Stimulated activated CD8-positive, alpha-beta memory T cell treated with anti-CD3 and anti-CD28 coated beads, Interleukin-7, amount 100 ng/mL, for 24 hours (primary cell): ENCODE measurements around the gene WDR48.

Experiments used
- DNase-seq: peaks from one replicate; pipeline ENCODE4 v3.0.0-alpha.2; 2020; ENCODE audit warnings: low read depth

Gene WDR48

DNA sequence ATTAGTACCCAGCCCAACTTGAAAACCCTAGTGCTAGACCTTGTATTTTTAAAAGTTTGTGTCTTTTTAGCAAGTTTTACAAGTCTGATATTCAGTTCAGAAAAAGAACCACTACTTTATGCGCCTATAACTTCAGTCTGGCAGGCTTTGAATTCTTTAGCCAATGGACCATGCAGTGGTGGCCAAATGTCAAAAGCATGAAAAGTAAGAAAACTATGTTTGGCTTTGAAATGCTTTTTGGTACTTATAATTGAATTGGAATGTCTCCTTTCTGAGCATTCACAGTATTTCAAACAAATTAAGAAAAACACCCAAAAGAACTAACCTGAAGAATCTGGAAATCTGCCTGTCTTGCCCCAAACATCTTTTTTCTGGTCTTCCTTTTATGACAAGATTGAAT is 12.8 kb downstream of the WDR48 start:
- DNase-seq, result no peak

DNA sequence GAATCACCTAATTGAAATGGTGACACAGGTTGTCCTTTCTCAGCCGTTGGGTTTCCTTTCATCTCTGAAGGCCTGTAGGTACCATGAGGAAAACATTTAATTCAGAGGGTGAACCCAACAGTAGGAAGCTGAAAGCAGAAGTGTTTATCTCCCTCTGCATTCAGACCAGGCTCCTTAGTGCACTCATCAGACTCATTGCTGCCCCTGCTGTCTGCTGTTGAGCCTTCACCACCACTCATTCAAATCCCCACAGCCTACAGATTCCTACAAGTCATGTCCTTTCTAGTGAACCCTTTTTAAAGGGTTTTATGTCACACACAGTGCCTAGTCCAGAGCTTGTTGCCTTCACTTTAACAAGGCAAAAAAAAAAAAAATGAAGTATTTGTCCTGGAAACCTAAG is 13.4 kb downstream of the WDR48 start:
- no peak for DNase-seq

DNA sequence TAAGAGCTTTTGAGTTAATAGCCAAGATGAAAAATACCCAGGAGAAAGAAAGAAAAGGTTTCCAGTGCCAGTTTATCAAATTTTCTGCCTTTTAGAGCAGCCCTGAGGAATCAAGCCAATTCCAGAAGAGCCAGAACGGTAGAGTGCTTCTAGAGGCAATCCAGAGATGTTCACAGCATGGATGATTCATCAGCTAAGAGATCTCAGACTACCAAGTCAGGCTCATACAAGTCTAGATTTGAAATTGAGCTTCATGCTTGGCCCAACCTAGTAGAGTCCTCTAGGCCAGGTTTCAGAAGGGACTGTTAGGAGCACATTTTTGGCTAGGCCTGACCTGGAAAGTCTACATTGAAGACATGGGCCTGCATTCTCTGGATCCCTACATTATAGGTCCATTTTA is 15.5 kb downstream of the WDR48 start:
- no peak for DNase-seq

DNA sequence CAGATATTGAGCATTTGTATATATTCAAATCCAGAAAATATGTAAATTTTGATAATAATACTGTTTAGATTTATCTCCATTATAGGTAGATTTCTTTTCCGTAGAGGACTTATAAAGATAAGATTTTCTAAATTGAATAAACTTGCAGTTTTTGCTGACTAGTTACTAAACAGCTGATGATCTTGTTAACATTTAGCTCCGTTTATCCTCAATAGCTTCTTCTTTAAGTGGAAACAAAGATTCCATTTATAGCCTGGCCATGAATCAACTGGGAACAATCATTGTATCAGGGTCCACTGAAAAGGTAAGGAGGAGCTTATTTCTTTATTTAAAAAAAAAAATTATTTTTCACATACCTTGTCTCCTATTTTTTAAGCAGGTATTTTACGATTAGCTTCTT is 16.7 kb downstream of the WDR48 start:
- DNase-seq, result no peak

DNA sequence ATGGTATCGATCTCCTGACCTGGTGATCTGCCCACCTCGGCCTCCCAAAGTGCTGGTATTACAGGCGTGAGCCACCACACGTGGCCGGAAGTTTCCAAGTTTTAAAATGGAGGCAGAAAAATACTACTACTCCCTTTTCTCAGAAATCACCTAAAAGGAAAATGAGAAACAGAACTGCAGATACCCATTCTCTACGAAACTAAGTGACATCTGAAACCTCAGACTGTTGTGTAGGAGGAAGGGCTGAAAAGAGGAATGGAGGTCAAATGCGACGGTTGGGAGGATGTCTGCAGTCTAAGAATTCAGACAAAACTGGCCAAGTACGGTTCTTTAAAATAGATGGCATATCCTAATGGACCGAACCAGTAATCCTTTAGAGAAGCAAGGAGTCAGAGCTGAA is 24.1 kb downstream of the WDR48 start:
- no peak for DNase-seq

DNA sequence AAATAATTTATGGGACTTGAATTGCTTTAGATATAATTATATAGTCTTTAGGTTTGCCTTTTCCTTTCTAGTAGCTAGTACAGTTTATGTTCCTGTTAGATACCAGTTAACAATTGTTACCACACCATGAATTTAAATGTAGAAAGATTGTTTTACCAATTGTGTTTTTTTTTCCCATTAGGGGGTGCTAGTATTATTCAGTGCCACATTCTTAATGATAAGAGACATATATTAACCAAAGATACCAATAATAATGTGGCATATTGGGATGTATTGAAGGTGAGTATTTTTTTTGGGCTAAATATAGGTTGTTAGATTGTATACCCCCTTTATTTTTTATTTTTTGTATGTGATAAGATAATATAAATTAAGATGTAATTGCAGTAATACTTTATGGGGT is 27.7 kb downstream of the WDR48 start:
- DNase-seq, result no peak

DNA sequence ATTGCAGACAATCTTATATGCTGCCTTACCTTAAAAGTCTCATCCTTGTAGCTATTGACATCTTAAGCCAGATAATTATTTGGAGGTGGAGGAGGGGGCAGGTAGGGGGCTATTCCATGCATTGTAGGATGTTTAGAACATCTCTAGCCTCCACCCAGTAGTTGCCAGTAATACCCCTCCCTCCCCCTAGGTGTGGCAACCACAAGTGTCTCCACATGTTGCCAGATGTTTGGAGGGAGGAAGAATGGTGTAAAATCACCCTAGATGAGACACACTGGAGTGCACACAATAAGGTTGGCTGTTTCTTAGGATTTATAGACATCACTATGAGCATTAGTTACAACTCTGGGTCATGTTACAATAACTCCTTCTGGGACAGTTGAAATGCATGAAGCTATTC is 28.2 kb downstream of the WDR48 start:
- DNase-seq, result no peak

DNA sequence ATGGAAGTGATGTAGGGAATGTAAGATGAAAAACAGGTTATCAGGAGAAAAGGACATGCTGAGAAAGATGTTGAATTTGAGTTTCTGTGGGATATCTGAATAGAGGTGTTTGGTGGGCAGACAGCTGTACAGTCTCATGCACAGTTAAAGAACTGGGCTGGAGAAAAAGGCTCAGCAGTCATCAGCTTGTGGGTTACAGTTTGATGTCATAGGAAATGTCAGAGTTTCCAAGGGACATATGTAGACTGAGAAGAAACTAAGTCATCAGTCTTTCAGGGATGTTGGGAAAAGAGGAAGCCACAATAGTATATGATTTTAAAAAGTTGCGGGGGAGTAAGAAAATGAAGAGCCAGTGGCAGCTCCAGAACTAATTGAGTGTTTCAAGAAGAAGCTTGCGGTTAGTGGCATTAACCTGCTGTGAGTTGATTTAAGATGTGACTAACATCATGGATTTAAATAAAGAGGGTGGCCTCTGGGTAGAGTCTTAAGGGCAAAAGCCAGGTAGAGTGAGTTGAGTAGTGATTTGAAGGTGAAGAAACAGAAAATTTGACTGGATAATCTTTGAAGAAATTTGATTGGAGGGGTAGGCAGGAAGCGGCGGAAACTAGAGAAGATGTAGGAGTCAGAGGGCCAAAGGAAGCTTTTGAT is 31.0 kb downstream of the WDR48 start:
- DNase-seq, result no peak

DNA sequence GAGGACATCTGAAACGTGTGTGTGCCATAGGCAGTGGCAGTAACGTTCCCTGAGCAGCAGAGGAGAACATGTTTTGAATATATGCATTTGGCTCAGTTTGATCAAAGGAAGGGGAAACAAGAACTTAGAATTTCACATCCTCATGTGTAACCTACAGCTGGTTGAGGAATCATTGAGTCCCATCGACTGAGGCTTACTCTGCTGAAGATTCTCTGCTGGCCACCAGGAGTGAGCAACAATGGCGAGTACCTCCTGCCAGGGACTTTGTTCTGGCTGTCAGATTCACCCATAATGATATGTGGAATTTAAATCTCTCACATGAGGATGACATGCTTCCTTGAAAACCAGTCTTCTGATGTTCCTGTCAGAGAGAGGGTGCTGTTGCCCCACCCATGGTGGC is 34.3 kb downstream of the WDR48 start:
- no peak for DNase-seq

DNA sequence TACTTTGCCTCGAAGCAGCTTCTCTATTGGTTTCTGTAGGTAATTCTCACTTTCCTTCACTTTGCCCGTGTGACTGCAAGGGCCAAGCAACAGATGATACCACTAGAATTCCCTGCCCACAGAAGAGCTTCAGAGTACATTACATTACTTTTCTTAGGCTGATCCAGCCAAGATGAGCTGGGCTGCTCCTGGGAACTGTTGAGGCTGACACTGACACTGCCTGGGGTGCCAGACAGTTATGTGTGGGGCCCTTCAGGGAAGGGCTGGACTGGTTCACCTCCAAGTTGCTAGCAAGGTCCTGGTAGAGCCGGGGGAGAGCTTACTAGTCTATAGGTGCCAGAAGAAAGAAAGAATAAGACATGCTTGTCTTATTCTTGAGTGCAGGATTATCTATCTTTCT is 36.6 kb downstream of the WDR48 start:
- DNase-seq, result no peak

DNA sequence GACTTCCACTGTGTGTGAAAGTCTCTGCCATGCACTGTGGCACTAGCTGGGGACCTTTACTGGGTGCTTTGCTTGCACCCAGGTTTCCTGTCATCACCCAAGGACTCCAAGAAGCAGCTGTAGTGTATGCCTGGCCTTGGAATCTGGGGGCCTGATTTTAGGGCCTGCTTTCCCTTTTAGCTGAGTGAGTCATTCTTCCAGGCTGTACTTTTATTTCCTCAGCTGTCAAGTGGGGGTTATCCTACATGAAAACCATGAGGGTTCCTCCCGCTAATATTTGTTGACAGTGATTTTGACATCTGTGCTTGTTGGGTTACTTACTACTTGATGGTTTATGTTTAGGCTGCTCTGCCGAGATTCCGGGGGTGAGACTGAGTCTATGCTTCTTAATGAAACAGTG is 37.1 kb downstream of the WDR48 start:
- no peak for DNase-seq

DNA sequence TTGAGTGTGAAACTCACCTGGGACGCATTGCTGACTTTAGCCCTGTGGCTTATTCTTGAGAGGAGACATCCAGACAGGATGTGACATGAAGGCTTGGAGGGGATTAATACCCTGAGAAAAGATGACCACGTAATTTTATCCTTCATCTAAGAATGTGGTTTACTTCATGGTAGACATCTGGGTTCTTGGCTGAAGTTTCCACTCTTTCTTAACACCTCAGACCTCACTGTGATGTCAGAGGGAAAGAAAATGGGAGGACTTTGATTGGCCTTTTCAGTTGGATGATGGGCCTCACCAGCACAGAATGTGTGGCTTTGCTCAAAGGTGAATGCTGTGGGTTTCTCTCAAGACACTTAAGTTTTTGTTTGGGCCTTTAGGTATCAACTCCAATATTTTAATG is 39.1 kb downstream of the WDR48 start:
- DNase-seq, result no peak

DNA sequence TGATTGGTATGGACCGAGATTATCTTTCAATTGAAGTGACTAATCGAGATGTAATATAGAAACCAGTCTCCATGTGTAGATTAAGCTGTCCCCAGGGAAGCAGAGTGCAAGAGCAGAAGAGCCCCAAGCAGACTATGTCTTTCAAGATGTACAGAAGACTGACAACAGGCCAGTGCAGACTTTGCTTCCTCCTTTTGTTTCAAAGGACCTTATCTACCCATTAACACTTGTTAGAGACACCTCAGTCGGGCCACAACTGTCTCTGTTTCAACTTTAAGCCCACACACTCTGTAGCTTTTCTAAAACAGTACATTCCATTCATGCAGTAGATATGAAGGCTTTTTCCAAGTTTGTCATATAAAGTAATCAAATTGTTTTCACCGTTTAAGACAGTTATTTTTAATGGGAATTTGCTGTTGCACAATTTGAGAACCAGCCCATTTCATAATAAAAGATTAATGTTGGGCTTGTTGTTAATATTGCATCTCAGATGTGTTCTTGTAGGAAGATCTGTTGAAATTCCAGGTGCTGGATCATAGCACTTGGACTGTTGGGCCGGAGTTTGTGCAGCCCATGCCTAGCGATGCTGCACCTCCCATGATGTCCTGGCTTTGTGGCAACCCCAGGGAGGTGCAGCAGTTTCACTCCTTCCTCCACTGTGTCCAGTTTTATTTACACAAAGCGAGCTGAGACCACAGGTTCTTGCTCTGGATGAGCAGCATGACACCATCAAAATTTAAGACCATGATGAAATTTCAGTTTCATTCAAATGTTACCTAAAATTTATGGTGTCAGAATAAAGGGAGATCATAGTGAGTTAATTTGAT is 43.2 kb downstream of the WDR48 start:
- no peak for DNase-seq

DNA sequence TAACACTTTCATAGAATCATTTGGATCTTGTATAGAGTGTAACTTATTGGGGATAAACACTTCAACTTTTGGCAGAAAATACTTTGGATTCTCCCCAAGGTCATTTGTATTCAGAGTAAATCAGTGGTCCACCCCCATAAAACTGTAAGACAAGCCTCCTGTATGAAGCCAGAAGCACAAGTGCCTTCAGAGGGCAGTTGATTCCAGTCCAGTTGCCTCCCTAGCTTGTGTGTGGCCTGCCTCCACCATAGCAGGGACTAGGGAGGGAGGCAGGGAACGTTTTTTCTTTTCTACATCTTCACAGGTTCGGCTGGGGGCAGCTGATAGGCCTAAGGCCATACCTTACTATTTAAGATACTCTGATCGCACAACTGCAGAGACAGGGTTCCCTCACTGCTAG is 44.0 kb downstream of the WDR48 start:
- DNase-seq, result no peak

DNA sequence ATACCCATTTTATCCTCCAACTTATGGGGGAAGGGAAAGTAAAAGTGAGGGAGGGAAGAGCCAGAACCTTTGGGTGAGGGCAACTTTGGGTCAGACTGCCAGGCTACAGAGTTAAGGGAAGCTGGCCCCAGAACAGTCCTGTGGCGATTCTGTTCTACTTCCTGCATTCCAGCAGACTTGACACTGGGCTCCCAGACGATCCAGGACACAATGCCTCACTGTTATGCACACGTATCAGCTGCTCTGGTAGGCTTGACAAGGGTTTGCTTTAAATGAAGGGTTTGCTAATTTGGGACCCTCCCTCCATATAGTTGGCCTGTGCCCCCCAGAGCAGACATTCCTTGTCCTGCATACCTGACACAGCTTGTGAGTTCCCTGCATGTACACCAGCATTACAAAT is 45.0 kb downstream of the WDR48 start:
- no peak for DNase-seq

DNA sequence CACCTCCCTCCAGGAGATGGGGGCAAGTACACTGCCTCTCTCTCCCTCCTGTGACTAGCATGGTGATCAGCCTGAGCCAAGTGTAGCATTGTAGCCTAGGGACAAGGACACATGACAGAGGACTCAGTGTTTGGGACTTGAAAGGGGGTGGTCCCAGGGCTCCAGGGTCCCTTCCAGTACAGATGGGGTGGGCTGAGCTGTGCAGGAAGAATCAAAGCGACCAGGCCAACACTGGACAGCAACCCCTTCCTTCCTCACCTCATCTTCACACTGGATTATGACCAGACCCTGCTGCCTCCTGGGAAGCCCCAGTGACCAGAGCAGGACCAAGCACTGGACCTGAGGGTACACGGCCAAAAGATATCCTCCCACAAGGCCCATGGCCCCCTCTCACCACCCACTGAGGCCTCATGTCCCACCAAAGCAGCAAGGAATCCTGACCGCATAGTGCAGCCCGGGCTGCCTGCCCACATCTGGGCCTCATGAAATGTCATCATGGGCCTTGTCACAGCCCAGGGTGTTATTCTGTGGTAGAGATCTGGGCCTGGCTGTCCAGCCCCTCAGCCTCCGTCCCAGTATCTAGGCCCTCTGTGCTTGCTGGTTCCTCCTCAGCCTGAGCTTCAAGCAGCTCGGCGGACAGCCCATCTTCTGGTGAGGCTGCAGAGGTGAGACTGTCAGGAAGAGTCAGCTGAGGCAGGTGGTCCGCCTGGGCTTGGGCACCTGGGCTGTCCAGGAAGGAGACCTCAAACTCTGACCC is 46.1 kb downstream of the WDR48 start:
- no peak for DNase-seq

DNA sequence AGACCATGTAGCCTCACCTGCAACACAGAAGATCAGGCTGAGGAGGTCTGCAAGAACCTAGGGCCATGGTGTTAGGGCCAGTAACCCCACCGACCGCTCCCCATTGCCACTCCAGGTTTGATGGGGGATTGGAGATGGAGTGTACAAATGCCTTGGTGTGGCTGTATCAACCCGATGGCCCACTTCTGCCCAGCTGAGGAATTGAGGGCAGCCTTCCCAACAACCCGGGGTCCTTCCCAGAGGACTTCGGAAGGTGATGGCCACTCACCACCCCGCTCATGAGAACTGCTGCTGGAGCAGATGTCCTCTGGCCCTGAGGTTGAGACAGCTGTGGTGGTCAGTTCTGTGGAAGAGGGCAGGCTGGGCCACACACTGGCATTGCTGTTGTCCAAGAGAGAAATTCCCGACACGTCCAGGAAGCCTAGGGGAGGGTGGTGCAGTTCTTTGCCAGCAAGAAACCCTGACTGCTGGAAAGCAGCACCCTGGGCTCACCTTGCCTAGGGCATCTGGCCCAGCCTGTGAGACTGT is 46.7 kb downstream of the WDR48 start:
- no peak for DNase-seq

DNA sequence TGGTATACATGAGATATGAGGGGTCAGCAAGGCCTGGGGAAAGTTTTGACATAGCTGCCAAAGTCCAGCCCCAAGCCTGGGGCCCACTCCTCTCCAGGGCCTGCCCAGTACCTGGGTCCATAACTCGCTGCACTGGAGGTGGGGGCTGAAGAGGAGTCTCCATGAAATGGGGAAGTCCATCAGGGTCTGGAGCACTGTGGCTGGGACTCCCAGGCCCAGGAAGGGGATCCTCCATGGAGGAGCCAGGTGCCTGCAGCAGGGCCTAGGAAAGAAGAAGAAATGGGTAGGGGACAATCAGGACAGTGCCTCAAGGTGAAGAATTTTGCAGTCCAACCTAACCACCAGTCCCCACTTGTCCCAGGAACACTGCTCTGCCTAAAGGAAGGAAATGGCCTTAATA is 47.4 kb downstream of the WDR48 start:
- DNase-seq, result no peak

DNA sequence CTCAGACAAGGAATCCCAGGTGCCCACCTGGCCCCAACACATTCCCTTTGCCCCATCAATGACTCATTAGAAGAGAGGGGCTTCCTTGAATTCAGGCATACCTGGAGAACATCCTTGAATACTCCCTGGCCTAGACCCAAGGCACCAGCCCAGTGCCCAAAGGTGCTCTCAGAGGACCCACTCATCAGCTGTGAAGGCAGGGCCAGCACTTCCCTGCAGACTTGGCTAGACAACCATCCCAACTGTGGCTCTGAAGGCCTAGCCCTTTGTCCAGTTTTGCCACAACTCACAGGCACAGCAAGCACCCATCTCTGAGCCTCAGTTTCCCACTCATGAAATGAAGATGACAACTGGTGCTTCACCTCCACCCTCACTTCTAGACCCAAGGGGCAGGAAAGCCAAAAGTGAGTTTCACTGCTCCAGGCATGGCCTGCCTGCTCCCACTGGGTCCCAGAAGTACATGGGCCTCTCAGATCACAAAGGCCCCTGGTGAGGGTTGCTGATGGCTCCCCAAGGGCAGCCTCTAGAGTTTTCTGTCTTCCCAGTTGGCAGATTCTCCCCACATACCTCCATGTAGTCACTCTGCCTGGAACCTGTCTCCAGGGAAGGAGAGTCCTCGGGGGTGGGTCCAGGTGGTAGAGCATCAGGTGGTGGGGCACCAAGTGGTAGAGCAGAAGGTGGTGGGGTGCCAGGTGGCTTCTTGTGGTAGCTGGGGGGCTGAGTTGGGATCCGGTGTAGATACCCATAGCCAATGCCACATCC is 48.1 kb downstream of the WDR48 start:
- DNase-seq, result no peak

DNA sequence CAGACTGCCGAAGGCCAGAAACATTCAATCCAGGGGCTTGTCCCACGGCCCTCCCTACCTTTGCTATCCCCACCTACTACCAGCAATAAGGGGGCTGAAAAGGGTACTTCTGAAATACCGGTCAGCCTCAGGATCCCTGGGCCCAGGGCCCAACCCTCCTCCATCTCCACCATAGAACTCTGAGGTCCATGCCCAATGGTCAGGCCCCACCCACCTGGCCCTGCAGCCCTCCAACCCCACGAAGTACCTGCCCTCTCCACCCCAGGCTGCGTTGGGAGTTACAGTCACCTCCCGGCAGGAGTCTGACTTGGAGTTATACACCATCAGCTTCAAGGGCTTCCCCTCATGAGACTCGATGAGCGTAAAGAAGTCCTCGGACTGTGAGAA is 48.7 kb downstream of the WDR48 start:
- no peak for DNase-seq

DNA sequence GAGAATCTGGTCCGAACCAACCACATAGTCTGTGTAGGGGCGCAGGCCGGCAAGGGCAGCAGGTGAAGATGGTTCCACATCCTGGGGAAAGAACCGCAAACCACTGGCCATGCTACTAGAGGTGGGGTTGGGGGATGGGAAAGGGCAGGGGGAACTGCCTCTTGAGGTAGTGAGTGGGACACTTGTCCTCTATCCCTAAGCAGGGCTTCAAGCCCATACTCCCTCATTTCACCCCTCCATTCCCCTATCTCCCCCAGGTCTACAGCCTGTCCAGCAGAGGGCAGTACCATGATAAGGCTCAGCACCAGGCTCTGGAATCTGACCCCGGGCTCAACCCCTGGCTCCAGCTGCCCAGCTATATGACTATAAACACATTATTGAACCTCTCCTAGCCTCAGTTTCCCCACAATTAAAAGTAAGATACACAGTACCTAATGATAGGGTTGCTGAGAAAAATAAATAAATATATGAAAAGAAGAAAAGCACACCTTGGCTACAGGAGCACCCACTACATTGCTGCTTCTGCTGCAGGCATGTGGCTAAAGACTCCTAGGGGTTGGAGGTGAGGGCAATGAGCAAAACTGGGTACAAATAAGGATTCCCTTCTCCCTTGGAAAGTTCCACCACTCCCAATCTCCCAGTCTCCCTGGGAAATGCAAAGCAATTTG is 49.3 kb downstream of the WDR48 start:
- no peak for DNase-seq
